K562 (cell line): Measurements from ENCODE around the gene HSPA1B. TPM values are rescaled to one million over a fixed set of nuclear protein-coding genes. Genes with fewer than 3 reads are reported as not detected.

ENCODE experiments used
- BRF1 ChIP-seq: IDR thresholded peaks from 3 replicates; pipeline ENCODE4 v1.6.1; 2011; ENCODE audit warnings: borderline replicate concordance, mild to moderate bottlenecking; ENCODE audit not compliant: insufficient read length; ENCODE audit errors: extremely low read depth
- EGR1 ChIP-seq: fragments of 450-650 bp; conservative IDR thresholded peaks from 2 replicates; pipeline ENCODE4 v1.6.1; 2017; ENCODE audit warnings: mild to moderate bottlenecking
- HNRNPK ChIP-seq: fragments of 200-400 bp; formaldehyde crosslinking; IDR thresholded peaks from one replicate; pipeline ENCODE4 v1.6.1; 2018; ENCODE audit warnings: mild to moderate bottlenecking, low read depth, low read length; ENCODE audit not compliant: poor library complexity, severe bottlenecking
- NFYB ChIP-seq: IDR thresholded peaks from 2 replicates; pipeline ENCODE4 v1.6.1; 2011; ENCODE audit warnings: mild to moderate bottlenecking, moderate library complexity; ENCODE audit not compliant: insufficient read length; ENCODE audit errors: extremely low read depth
- RFX7 ChIP-seq: fragments of 250-450 bp; sonication (Bioruptor Pico); IDR thresholded peaks from 2 replicates; pipeline ENCODE4 v1.5.1; 2021; ENCODE audit warnings: mild to moderate bottlenecking
- SMAD4 ChIP-seq: fragments of 250-450 bp; sonication (Bioruptor Pico); conservative IDR thresholded peaks from 2 replicates; pipeline ENCODE4 v1.8.0; 2021; ENCODE audit warnings: inconsistent platforms, mild to moderate bottlenecking, moderate library complexity
- ZBTB8A ChIP-seq: fragments of 450-650 bp; IDR thresholded peaks from 2 replicates; pipeline ENCODE4 v1.6.1; 2018; ENCODE audit warnings: mild to moderate bottlenecking, moderate library complexity; ENCODE audit not compliant: partially characterized antibody
- ZNF282 ChIP-seq: sonication (generic); formaldehyde crosslinking; IDR thresholded peaks from 2 replicates; pipeline ENCODE4 v1.8.1; 2023; ENCODE audit warnings: missing genetic modification reagents
- polyA plus RNA-seq, 8 experiments: library from polyadenylated mRNA; depleted of rRNA in 4 of 8; stranded (reverse) in 5 of 8; unstranded in 3 of 8; fragments of >200 nt; fragmentation: Nextera tagmentation in 2 of 8; fragmentation: Illumina TruSeq in 1 of 8; extraction: Ambion mirVana in 2 of 8; extraction: Trizol in 1 of 8; gene quantifications; 2 replicates each; pipeline versions ENCODE4 v1.2.1 to v1.2.3, GENCODE V29; 2011 to 2014; ENCODE audit warnings: inconsistent platforms in 1 of 8, missing spikeins in 1 of 8
- total RNA-seq, 7 experiments: library from RNA; depleted of rRNA in 6 of 7; stranded (reverse); fragments of >200 nt in 6 of 7; fragmentation: Illumina TruSeq in 2 of 7; extraction: Trizol in 2 of 7; gene quantifications; 2 replicates each; pipeline versions ENCODE4 v1.2.1 to v1.2.3, GENCODE V29; 2011 to 2021; ENCODE audit warnings: low replicate concordance in 1 of 7
- TF ChIP-seq, protein P1 (sequence below): sonication (generic); formaldehyde crosslinking; IDR thresholded peaks from 2 replicates; pipeline ENCODE4 v1.8.0; 2022; ENCODE audit warnings: mild to moderate bottlenecking, missing genetic modification reagents
- TF ChIP-seq, protein P2 (sequence below): sonication (generic); formaldehyde crosslinking; IDR thresholded peaks from 2 replicates; pipeline ENCODE4 v1.8.1; 2023; ENCODE audit warnings: mild to moderate bottlenecking, missing genetic modification reagents
- TF ChIP-seq, protein P3 (sequence below), 2 experiments: fragments of 450-650 bp; conservative IDR thresholded peaks; 2 replicates each; pipeline ENCODE4 v1.6.1; 2017; ENCODE audit warnings: mild to moderate bottlenecking in 2 of 2, moderate library complexity in 2 of 2

HSPA1B gene
- total and polyA plus RNA-seq, 9 of the 15 experiments (the other 6 are each of a cell fraction or from before 2014, with no cell fraction given), result 0.27 to 227 (median 51.2) TPM

DNA sequence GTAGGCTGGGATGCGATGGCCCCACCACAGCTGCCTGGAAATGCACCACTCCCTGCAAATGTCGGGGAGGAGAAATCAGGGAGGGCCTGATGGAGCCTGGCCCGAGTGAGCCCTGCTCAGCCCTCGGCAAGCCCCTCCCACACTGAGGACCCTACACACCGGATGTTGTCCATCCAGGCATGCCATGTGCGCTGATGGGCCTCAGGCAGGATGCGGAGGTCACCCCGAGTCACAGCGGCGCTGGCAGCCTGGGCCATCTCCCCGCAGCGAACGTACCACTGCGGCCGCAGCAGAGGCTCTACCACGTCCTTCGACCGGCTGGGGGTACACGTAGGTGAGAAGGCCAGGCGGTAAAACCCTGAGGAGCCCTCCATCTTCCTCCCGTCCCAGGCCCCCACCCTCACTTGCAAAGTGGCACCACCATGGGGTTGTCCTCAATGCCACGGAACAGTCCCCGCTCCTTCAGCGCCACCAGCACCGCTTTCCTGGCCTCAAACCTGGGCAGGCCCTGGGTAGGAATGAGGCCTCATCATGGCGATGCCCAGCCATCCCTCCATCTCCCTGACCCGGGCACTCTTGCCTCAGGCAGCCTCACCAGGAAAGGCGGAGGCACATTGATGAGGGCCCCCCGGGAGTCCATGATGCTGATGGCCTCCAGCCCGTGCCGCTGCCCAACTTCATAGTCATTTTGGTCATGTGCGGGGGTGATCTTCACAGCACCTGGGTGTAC lies 45.2 kb upstream of the HSPA1B start (continued):
- TF ChIP-seq, protein P1, sequence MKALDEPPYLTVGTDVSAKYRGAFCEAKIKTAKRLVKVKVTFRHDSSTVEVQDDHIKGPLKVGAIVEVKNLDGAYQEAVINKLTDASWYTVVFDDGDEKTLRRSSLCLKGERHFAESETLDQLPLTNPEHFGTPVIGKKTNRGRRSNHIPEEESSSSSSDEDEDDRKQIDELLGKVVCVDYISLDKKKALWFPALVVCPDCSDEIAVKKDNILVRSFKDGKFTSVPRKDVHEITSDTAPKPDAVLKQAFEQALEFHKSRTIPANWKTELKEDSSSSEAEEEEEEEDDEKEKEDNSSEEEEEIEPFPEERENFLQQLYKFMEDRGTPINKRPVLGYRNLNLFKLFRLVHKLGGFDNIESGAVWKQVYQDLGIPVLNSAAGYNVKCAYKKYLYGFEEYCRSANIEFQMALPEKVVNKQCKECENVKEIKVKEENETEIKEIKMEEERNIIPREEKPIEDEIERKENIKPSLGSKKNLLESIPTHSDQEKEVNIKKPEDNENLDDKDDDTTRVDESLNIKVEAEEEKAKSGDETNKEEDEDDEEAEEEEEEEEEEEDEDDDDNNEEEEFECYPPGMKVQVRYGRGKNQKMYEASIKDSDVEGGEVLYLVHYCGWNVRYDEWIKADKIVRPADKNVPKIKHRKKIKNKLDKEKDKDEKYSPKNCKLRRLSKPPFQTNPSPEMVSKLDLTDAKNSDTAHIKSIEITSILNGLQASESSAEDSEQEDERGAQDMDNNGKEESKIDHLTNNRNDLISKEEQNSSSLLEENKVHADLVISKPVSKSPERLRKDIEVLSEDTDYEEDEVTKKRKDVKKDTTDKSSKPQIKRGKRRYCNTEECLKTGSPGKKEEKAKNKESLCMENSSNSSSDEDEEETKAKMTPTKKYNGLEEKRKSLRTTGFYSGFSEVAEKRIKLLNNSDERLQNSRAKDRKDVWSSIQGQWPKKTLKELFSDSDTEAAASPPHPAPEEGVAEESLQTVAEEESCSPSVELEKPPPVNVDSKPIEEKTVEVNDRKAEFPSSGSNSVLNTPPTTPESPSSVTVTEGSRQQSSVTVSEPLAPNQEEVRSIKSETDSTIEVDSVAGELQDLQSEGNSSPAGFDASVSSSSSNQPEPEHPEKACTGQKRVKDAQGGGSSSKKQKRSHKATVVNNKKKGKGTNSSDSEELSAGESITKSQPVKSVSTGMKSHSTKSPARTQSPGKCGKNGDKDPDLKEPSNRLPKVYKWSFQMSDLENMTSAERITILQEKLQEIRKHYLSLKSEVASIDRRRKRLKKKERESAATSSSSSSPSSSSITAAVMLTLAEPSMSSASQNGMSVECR (CRISPR knock-in tag), result no peak
- no peak for TF ChIP-seq NFYB
- no peak for TF ChIP-seq RFX7 (CRISPR knock-in tag)
- no peak for TF ChIP-seq ZBTB8A
- no peak for TF ChIP-seq HNRNPK
- TF ChIP-seq, protein P2, sequence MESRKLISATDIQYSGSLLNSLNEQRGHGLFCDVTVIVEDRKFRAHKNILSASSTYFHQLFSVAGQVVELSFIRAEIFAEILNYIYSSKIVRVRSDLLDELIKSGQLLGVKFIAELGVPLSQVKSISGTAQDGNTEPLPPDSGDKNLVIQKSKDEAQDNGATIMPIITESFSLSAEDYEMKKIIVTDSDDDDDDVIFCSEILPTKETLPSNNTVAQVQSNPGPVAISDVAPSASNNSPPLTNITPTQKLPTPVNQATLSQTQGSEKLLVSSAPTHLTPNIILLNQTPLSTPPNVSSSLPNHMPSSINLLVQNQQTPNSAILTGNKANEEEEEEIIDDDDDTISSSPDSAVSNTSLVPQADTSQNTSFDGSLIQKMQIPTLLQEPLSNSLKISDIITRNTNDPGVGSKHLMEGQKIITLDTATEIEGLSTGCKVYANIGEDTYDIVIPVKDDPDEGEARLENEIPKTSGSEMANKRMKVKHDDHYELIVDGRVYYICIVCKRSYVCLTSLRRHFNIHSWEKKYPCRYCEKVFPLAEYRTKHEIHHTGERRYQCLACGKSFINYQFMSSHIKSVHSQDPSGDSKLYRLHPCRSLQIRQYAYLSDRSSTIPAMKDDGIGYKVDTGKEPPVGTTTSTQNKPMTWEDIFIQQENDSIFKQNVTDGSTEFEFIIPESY (CRISPR knock-in tag), result no peak
- no peak for TF ChIP-seq SMAD4
- no peak for TF ChIP-seq BRF1
- TF ChIP-seq EGR1, result no peak
- TF ChIP-seq, protein P3, sequence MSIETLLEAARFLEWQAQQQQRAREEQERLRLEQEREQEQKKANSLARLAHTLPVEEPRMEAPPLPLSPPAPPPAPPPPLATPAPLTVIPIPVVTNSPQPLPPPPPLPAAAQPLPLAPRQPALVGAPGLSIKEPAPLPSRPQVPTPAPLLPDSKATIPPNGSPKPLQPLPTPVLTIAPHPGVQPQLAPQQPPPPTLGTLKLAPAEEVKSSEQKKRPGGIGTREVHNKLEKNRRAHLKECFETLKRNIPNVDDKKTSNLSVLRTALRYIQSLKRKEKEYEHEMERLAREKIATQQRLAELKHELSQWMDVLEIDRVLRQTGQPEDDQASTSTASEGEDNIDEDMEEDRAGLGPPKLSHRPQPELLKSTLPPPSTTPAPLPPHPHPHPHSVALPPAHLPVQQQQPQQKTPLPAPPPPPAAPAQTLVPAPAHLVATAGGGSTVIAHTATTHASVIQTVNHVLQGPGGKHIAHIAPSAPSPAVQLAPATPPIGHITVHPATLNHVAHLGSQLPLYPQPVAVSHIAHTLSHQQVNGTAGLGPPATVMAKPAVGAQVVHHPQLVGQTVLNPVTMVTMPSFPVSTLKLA (conservative IDR thresholded peaks at IDR 0.05), result no peak
- no peak for TF ChIP-seq ZNF282 (CRISPR knock-in tag)
